Measurements from ENCODE around the gene CHMP6.
"Not testable (repeated sequence)": the region's sequence is repeated elsewhere in the genome, so short reads cannot be mapped to it uniquely, and the experiment has no call there.

CHMP6 gene

DNA sequence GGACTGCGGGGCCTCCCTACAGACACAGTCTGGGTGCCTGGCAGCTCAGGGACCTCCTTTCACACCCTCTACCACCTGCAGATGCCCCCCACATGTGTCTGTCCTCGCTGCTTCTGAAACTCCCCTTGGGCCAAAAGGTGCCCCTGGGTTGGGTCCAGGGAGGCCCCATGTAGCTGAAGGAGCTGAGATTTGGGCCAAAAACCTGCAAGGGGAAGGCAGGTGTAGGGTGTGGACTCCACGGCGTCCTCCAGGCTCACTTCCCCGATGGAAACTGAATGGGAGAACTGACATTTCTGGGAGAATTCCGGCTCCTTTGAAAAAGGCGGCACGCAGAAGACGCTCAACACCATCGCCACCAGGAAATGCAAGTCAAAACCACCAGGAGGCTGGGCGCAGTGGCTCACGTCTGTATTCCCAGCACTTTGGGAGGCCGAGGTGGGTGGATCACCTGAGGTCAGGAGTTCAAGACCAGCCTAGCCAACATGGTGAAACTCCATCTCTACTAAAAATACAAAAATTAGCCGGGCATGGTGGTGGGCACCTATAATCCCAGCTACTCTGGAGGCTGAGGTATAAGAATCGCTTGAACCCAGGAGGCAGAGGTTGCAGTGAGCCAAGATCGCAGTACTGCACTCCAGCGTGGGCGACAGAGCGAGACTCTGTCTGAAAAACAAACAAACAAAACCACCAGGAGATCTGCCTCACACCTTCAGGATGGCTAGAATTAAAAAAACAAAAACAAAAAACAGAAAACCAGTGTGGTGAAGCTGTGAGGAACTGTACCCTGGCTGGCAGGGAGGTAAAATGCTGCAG is 30.1 kb downstream of the CHMP6 start:
- H3K4me3 ChIP-seq (ENCODE audit: low read length), result no peak overlapping the region

DNA sequence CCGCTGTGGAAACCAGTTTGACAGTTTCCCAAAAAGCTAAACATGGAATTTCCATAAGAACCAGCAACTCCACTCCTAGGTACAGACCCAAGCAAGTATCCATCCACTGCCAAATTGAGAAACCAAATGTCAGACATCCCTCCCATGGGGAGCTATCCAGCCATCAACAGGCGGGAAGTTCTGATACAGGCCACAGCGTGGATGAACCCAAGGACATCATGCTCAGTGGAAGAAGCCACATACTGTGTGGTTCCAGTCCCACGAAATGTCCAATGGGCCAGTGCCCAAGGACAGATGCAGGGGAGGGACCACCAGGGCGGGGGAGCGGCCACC is 30.7 kb downstream of the CHMP6 start:
- DNase-seq (ENCODE audit: low read depth, low spot score), result no peak
- H3K4me3 ChIP-seq (ENCODE audit: low read length), result no peak overlapping the region

More for the DNA sequence above, 30.1 kb downstream of the CHMP6 start:
- DNase-seq (ENCODE audit: low read depth, low spot score), result no peak

DNA sequence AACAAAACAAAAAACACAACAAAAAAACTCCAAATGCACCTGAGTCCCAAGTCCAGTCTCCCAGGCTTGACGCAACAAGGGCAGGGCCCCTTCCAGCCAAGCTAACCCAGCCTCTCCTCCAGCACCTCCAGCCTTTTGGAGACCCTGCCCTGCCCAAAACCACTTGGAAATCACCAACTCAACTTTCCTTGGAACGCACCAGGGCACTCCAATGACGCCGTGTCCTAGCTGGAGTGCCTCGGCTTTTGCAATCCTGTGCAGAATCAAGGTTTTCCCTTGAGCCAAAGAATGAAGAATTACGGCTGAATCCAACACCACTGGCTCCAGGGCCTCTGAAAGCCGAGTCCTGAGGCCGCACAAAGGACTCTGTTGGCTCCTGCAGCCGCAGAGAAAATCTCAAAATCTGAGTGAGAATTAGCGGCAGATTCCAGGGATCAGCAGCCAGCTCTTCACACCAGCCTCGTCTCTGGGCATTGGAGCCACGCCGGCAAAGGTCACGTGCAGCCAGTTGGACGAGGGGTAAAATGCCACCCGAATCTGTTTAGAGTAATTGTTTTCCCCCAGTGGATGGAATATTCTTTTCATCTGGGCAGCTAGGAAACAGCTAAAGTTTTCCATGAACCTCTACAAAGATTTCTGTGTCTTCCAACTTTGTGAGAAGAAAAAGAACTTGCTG is 33.6 kb downstream of the CHMP6 start:
- DNase-seq (ENCODE audit: low read depth, low spot score), result no peak
- H3K4me3 ChIP-seq (ENCODE audit: low read length), result no peak overlapping the region

DNA sequence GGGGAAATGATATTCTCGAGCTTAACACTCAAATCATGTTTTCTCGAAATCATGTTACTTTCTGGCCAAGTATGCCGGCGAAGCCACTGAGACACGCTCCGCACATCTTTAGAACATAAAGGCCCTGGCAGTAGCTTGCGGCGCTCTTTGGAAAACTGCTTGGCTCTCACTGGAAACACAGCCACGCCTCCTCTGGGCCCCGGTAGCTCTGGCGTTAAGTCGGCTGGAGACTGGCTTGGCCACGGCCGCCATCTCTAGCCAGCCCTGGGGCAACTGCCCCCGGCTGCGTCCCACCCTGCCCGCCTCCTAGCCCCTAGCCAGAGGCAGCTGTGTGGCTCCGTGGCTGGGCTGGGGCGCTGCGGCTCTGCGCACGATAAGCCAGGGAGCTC is 34.1 kb downstream of the CHMP6 start:
- H3K4me3 ChIP-seq (ENCODE audit: low read length), result no peak overlapping the region
- DNase-seq (ENCODE audit: low read depth, low spot score), result no peak

DNA sequence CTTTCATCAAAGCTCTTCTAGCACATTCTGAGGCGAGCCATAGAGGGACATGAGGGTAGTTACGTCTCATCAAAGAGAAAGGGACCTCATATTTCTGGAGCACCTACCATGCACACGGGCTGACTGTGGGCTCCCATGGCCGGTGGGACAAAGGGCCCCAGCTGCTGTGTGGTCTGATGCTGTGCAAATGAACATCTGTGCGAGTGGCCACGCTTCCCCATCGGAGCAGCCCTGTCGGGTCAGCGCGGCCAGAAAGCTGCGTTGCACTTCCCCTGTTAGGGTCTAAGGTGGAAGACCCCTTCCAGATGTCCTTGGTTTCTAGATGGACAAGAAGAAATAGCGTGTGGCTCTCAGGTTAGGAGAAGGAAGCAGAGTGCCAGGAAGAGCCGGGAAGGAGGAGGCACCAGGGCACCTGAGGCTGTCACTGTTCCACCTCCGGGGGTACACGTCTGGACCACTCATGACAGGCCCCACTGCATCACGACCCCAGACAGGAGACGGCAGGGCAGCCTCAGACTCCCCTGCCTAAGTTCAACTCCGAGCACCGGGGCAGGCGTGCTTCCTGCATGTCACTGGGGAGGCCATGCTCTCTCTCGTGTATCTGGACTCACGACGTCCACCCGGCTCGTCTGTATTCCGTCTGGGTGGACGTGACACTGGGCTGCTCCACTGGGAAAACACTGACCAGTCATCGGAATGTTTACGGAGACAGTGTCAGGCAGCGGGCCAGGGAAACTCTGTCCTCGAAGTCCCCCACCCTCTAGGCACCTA is 34.8 kb downstream of the CHMP6 start:
- no peak for DNase-seq (ENCODE audit: low read depth, low spot score)
- H3K4me3 ChIP-seq (ENCODE audit: low read length), result no peak overlapping the region

DNA sequence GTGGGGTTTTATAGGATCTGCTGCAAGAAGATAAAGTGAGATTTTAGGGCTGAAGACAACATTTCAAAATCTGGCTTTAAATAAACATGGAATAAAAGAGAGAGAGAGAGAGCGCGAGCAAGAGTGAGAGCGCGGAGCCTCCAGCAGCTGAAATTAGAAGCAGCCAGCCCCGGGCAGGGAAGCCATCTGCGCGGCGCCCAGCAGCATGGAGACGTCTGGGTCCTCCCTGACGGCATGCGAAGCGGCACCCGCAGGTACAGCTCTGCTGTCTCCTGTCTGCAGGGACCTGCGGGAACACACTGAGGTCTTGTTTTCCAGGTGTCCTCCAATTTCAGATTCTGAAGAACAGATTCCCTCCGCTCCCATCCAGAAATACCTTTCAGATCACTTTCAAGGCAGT is 35.4 kb downstream of the CHMP6 start:
- no peak overlapping the region for H3K4me3 ChIP-seq (ENCODE audit: low read length)
- no peak for DNase-seq (ENCODE audit: low read depth, low spot score)

DNA sequence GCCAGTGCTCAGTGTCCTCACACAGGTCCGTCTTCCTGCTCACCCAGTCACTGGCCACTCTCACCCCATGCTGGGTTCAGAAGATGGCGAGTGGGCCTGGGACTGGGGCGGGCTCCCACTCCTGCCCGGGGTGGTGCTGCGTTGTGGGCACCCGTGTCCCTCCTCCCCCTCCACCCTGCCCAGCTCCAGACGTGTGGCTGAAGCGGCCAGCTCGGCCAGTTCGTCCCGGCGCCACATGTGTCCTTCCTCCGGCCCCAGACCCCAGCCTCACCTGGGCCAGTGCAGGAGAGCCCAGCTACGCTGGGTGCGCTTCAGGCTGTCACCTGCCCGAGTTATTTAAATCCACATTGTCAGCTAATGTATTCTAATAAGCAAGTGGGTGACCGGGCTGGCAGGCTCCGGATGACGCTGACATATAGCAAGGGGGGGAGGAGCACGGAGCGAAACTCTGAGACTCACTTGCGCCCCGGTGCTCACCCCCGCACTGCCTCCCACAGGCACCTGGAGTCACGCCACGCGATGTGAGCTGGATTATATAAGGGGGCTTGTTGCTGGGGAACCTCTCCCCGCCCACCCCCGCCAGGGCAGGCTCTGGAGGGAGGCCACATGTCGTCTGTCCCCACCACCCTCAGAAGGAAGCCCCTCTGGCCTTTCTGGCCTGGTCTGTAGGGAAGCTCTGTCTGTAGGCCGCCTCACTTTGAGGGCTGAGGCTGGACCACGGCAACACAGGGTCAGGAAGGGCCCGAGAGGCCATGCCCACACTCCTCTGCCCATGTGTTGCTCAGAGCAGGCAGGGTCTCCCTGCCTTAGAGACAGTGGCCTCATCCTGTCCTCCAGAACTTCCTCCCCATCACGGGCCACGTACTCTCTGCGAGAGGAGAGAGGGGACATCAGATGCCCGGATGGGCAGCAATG is 36.2 kb downstream of the CHMP6 start:
- no peak overlapping the region for H3K4me3 ChIP-seq (ENCODE audit: low read length)
- no peak for DNase-seq (ENCODE audit: low read depth, low spot score)

DNA sequence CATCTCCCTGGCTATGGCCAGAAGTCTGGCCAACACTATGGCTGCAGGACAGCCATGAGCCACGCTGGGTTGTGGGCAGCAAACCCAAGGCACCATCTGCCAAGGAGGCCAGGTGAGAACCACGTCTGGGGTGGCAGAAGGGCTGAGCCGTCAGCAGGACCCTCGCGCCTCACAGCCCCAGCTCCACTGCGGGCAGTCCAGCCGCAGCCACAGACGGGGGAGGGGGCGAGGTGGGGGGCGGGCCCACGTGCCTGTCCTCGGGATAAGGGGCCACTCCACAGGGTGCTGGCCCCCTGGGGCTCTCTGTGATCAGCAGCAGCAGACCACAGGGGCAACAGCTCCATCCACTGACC is 36.8 kb downstream of the CHMP6 start:
- no peak overlapping the region for H3K4me3 ChIP-seq (ENCODE audit: low read length)
- no peak for DNase-seq (ENCODE audit: low read depth, low spot score)

DNA sequence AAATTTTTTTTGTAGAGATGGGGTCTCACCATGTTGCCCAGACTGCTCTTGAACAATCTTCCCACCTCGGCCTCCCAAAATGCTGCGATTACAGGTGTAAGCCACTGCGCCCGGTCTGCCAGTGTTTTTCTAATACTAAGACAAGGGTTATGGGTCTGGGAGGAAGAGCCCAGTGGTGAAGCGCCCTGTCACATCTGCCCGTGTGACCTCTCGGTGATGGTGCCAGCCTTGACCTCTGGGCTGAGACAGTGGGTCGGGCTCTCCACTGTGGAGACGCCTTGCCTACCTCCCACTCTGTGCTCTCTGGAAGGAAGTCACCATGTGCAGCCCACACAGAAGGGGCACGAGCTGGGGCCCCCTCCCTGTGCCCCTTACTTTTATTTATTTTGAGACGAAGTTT is 38.2 kb downstream of the CHMP6 start:
- H3K4me3 ChIP-seq (ENCODE audit: low read length), result no peak overlapping the region
- DNase-seq (ENCODE audit: low read depth, low spot score), result no peak

DNA sequence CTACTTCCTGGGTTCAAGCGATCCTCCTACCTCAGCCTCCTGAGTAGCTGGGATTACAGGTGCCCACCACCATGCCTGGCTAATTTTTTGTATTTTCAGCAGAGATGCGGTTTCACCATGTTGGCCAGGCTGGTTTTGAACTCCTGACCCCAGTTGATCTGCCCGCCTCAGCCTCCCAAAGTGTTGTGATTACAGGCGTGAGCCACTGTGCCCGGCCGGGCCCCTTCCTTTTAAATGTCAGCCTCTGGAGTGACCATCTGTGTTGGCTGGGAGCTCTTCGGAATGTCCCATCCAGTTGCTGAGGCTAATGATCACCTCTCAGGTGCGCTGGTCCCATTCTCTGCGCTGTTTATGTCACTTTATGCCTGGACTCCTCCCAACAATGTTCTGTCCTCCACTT is 38.7 kb downstream of the CHMP6 start:
- DNase-seq (ENCODE audit: low read depth, low spot score); H3K4me3 ChIP-seq (ENCODE audit: low read length): not testable (repeated sequence)

DNA sequence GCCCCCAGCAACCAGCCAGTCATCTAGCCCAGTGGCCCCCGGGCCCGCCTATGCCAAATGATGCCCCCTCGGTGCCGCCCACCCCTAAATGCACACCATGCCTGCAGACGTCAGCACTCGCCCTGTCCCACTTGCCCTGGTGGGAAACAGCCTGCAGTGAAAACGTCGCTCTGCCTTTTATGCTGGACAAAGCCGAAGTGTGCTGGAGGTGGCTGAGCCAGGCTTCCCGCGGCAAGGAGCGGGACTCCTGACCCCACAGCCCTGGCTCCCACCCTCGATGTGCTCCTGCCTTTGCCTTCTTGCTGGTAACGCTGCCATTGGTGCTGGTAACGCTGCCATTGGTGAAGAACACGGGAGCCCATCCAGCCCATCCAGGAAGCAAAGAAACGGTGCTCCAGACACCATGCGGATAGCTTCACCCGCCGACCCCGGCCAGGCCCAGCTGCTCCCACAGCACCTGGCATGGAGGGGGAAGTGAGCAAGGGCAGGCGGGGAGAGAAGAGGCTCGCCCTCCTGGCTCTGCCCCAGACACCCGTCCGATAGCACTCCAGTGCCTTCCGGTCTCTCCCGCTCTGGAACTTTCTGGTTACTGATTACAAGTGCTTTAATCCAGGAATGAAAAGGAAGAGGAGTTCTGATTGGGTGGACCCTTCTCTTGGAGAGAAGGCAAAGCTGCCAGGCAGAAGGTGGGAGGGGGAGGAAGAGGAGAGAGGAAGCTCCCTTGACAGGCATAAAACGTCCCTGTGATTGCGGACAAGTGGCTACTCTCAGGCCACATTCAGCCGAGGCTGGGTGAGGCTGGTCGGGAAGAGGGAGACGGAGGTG is 39.3 kb downstream of the CHMP6 start:
- no peak for DNase-seq (ENCODE audit: low read depth, low spot score)

DNA sequence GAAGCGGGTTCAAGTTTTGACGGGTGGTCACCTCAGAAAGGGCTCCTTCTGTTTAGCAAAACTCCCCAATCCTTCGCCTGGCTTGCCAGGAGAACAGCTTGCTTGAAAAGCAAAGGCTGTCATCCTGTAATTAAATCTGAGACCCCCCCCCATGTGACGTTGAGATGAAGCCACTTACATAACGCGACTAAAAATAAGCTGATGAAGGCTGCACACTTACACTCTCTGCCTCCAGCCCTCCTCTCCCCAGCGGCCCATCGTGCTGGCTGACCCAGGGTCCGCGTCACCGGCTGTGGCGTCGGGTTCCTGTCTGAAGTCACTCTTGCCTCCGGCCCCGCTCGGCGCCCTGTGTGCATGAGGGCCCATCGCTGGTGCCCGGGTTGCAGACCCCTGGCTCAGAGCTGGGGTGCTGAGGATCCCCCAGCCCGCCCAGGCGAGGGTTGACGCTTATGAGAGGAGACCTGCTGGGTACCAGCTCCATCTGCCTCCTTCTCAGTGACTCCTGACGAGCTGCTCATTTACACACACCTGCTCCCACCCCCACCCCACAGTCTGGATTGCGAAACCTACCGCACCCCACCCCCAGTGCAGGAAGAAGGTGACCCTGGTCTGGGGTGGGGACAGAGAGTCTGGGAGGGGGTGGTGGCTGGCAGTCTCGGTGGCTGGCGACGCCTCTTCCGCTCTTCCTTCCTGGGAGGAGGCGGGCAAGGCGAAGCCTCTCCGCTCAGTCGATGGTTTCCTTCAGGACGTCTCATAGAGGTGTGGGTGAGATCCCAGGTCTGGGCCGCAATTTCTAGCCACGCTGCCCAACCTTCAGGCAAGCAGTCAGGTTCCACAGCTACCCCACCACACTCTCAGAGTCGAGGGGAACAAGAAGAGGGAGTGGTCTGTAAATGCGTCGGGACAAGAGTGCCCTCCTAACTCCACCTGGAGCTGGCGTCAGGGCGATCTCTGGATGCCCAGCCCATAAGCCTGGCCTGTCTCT is 40.2 kb downstream of the CHMP6 start:
- no peak overlapping the region for H3K4me3 ChIP-seq (ENCODE audit: low read length)
- DNase-seq (ENCODE audit: low read depth, low spot score), result no peak

More for the DNA sequence above, 39.3 kb downstream of the CHMP6 start:
- H3K4me3 ChIP-seq (ENCODE audit: low read length), result no peak overlapping the region

DNA sequence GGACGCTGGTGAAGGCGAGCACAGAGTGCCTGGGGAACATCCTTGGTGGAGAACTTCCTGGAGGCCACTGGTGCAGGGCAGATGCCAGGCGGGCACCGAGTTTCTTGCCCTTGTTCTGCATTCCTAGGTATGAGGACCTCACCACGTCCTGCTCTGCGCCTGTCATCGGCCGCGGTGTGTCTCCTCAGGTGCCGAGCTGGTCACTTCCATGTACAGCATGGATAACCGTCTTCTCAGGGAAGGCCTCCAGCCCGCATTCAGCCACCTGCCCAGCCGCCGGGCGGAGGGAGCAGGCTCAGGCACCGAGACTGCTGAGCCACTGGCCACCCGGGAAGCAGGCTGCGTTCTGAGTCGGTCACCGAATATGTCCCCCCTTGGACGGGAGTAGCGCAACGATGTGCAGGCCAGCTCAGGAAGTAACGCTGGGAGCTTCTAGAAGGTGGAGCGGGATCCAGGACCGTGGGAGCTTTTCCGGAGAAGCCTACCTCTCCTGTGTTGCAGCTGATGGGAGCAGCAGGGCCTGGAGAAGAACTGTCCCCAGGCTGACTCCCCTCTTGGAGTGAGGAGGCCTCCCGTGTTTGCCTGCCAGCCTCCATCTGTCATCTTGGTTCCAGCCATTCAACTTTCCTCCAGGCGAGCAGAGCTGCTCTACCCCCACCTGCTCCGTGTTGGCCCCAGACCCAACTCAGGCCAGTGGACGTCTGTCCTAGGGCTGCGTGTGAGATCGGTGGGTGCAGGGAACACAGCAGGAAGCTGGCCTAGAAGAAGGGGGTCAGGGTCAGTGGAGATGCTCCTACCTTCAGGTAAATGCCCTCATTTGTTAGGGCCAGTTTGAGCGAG is 41.2 kb downstream of the CHMP6 start:
- no peak overlapping the region for H3K4me3 ChIP-seq (ENCODE audit: low read length)
- DNase-seq (ENCODE audit: low read depth, low spot score), result no peak

DNA sequence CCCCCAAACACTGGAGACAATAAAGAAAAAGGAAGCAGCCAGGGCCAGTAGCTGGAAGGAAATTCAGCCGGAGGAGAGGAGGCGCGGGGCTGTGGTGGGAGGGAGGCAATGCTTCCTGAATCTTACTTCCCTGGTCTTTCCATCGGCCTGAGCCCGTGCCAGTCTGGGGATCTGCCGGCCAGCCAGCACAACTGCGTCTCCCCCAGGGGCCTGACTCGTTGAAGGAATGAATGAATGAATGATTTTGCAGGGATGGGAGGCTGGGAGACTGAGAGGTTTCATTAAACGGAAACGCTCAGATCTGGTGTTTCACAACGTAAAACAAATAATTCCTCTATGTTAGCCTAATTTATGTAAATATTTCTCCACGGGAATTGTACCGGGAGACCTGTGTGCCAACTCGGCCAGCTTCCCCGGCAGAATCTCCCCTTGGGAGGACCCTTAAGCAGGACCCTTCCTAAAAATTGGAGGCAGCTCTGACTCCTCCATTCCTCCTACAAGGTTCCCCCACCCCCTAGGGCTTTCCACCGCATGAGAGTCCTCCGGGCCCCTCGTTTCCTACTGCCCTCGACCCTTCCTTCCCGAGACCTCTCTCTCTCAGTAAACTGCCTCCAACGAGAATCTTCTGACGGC is 42.0 kb downstream of the CHMP6 start:
- DNase-seq (ENCODE audit: low read depth, low spot score), result no peak
- peak overlapping the region; percentile 59 for H3K4me3 ChIP-seq (ENCODE audit: low read length)

DNA sequence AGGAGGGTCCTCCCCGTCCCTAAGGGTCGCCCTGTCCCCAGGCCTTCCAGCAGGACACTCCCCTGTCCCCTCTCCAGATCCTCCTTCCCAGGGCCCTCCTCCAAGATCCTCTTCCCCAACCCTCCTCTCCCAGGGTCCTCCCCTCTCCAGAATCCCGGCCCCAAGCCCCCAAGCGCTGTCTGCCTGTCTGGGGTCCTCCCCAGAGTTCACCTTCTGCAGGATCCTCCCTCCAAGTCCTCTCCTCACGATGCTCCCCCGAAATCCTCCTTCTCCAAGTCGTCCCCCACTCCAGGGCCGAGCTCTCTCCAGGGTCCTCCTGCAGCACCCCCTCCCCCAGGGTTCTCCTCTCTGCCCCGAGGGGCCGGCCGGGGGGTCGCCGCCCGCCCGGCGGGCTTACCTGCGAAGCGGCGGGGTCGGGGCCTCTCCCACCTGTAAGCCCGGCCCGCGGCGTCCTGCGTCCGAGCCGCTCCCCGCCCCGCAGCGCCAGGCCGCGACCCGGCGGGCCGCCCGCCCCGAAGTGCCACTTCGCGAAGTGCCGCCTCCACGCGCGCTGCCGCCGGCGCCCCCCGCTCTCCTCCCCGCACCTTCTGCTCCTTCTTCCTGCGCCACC is 42.6 kb downstream of the CHMP6 start:
- DNase-seq (ENCODE audit: low read depth, low spot score), result no peak
- peak overlapping the region; percentile 59 for H3K4me3 ChIP-seq (ENCODE audit: low read length)
